Body of pancreas (tissue), 4 donors: ENCODE results near the gene ZNF638.

Experiments
- CTCF ChIP-seq, 7 experiments: fragments of 450-650 bp in 4 of 7; fragments of 200-600 bp in 3 of 7; sonication (generic) in 3 of 7; IDR thresholded peaks; one replicate each; pipeline ENCODE4 v1.5.1; 2016 to 2019; ENCODE audit warnings: antibody characterized with exemption in 7 of 7
- POLR2A ChIP-seq, 3 donors: fragments of 450-650 bp; IDR thresholded peaks; one replicate each; pipeline ENCODE4 v1.6.1; 2016; ENCODE audit warnings: antibody characterized with exemption in 3 of 3, mild to moderate bottlenecking in 2 of 3

GRCh38 chr2:71380665-71381064 lies 49.1 kb downstream of the ZNF638 start:
- TF ChIP-seq POLR2A (IDR thresholded peaks at IDR 0.05) (no peak), CTCF (IDR thresholded peaks at IDR 0.05) (no peak)
